Erythroblast (primary cell): Measurements from ENCODE around the gene ENG.

Source experiments
- GATA1 ChIP-seq: IDR thresholded peaks from 2 replicates; pipeline ENCODE4 v1.6.1; 2011; ENCODE audit warnings: low read depth, mild to moderate bottlenecking, control low read depth, low read length, moderate library complexity
- POLR2A ChIP-seq: IDR thresholded peaks from 2 replicates; pipeline ENCODE4 v1.6.1; 2011; ENCODE audit warnings: mild to moderate bottlenecking, low read length

GRCh38 chr9:127884976-127885490 is 30.6 kb upstream of the ENG start:
- TF ChIP-seq POLR2A (no peak), GATA1 (no peak)
